ENCODE measurements around the gene CXCL8.
A peak's percentile ranks its signal among the peaks of the same experiment; 100 is the strongest.
"Not testable (repeated sequence)": the region's sequence is repeated elsewhere in the genome, so short reads cannot be mapped to it uniquely, and the experiment has no call there.

The CXCL8 gene

GRCh38 chr4:73751166-73751565 is 10.8 kb downstream of the CXCL8 start:
- DNase-seq: no peak

- no peak for DNase-seq
These were observed 11.5 kb downstream of the CXCL8 start for GRCh38 chr4:73751830-73752229.

GRCh38 chr4:73752424-73752823 is 12.1 kb downstream of the CXCL8 start:
- no peak for DNase-seq

- DNase-seq: no peak
These were observed 12.8 kb downstream of the CXCL8 start for GRCh38 chr4:73753215-73753614.

- DNase-seq: no peak
These were observed 14.6 kb downstream of the CXCL8 start for GRCh38 chr4:73754934-73755333.

GRCh38 chr4:73759357-73759756 is 19.0 kb downstream of the CXCL8 start:
- no peak for DNase-seq

GRCh38 chr4:73761856-73762255 is 21.5 kb downstream of the CXCL8 start:
- no peak for DNase-seq

GRCh38 chr4:73762409-73762808 is 22.0 kb downstream of the CXCL8 start:
- peak; percentile 72 for DNase-seq

GRCh38 chr4:73763877-73764276 is 23.5 kb downstream of the CXCL8 start:
- no peak for DNase-seq

GRCh38 chr4:73764513-73764912 is 24.1 kb downstream of the CXCL8 start:
- DNase-seq: no peak

GRCh38 chr4:73765296-73765695 is 24.9 kb downstream of the CXCL8 start:
- DNase-seq: no peak

- DNase-seq: no peak
These were observed 30.5 kb downstream of the CXCL8 start for GRCh38 chr4:73770917-73771316.

- DNase-seq: no peak
These were observed 32.0 kb downstream of the CXCL8 start for GRCh38 chr4:73772363-73772762.

GRCh38 chr4:73774406-73774805 is 34.0 kb downstream of the CXCL8 start:
- DNase-seq: not testable (repeated sequence)

- DNase-seq: no peak
These were observed 36.0 kb downstream of the CXCL8 start for GRCh38 chr4:73776321-73776729.

- no peak for DNase-seq
These were observed 37.2 kb downstream of the CXCL8 start for GRCh38 chr4:73777612-73778011.

GRCh38 chr4:73780243-73780642 is 39.9 kb downstream of the CXCL8 start:
- no peak for DNase-seq

- DNase-seq: no peak
These were observed 40.5 kb downstream of the CXCL8 start for GRCh38 chr4:73780834-73781233.

GRCh38 chr4:73788411-73788810 is 48.0 kb downstream of the CXCL8 start:
- no peak for DNase-seq

Measured in GF-D8 (cell line).